Measurements from ENCODE around the gene DAPK2.

DAPK2 gene

DNA sequence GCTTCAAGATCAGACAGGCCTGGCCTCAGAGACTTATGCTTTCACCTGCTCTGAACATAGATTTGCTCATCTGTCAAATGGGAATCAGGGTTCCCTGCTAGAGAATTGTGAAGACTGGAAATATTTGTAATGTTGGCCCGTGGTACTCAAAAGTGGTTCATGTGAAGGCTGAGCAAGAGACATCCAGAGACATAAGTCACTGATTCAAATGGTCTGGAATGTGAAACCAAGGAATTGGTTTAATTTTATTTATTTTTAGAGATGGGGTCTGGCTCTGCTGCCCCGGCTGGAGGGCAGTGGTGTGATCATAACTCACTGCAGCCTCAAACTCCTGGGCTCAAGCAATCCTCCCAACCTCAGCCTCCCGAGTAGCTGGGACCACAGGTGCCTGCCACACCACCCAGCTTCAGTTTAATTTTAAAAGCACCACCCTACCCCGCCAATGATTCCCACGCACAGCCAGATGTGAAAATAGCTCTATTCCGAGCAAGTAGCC lies 60.1 kb downstream of the DAPK2 start:
- no peak overlapping the region for H3K4me3 ChIP-seq (ENCODE audit: control insufficient read depth, low read depth, low read length)
- TF ChIP-seq, protein P1, sequence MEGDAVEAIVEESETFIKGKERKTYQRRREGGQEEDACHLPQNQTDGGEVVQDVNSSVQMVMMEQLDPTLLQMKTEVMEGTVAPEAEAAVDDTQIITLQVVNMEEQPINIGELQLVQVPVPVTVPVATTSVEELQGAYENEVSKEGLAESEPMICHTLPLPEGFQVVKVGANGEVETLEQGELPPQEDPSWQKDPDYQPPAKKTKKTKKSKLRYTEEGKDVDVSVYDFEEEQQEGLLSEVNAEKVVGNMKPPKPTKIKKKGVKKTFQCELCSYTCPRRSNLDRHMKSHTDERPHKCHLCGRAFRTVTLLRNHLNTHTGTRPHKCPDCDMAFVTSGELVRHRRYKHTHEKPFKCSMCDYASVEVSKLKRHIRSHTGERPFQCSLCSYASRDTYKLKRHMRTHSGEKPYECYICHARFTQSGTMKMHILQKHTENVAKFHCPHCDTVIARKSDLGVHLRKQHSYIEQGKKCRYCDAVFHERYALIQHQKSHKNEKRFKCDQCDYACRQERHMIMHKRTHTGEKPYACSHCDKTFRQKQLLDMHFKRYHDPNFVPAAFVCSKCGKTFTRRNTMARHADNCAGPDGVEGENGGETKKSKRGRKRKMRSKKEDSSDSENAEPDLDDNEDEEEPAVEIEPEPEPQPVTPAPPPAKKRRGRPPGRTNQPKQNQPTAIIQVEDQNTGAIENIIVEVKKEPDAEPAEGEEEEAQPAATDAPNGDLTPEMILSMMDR (conservative IDR thresholded peaks at IDR 0.05; ENCODE audit: control insufficient read depth, insufficient read depth, low read depth, low read length) = no peak
- no peak for DNase-seq (ENCODE audit: low read depth)

DNA sequence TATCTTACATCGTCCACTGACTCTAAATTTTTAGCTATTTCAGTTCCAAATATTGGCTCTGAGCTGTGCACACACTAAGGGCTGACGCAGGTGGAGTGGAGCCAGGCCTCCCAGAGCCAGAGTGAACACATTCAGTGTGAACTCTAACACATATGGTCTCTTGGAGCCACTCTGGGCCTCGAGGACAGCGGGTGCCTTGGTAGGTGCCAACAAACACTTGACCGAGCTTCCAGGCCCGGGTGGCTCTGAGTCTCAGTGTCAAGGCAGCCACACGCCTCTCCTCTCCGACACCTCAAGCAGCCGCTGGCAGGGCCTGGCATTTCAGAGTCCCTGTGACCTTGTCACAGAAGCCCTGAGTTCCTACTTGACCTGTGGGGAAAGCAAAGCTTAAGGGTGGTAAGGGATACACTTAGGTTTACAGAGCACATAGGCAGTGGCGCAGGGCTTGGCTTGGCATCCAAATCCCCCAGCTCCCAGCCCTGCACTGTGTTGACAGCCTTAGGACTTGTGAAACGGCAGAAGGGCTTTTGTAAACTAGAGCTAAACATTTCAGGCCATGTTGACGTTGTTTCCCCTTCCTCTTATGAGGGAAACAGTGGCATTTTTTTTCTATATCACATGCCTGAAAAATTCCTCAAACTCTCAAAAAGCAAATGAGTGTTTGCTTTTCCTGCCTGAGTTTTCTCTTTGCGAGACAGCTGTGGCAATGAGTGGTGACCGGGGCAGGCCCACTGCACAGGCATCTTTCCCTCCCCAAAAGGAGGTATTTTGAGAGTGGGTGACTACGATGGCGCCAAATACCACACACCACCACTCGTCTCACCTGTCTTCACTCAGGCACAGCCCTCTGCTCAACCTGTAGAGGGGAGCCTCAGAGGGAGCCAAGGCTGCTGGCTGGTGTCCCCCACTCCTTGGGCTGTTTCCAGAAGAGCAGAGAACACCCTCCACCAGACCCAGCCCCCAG lies 60.8 kb downstream of the DAPK2 start:
- no peak overlapping the region for H3K4me3 ChIP-seq (ENCODE audit: control insufficient read depth, low read depth, low read length)
- DNase-seq (ENCODE audit: low read depth) = no peak
- TF ChIP-seq, protein P1 (conservative IDR thresholded peaks at IDR 0.05; ENCODE audit: control insufficient read depth, insufficient read depth, low read depth, low read length) = no peak

DNA sequence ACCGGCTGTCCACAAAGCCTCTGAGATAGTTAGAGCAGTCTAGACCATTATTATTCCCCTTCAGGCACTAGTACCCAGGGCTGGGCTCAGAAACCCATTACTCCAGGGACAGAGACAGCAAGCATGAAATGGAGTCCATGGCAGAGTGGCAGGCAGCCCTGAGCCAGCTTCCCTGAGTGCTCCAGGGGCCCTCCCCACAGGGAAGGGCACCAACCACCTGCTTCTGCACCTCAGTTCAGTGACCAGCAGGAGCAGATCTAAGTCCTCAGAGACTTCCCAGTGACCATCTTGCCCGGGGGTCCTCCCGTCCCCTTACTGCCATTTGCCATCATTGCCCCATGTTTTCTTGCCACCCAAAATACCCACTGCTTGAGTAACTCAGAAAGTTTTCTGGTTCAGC lies 62.0 kb downstream of the DAPK2 start:
- TF ChIP-seq, protein P1 (conservative IDR thresholded peaks at IDR 0.05; ENCODE audit: control insufficient read depth, insufficient read depth, low read depth, low read length) = no peak
- H3K4me3 ChIP-seq (ENCODE audit: control insufficient read depth, low read depth, low read length) = no peak overlapping the region
- no peak for DNase-seq (ENCODE audit: low read depth)

DNA sequence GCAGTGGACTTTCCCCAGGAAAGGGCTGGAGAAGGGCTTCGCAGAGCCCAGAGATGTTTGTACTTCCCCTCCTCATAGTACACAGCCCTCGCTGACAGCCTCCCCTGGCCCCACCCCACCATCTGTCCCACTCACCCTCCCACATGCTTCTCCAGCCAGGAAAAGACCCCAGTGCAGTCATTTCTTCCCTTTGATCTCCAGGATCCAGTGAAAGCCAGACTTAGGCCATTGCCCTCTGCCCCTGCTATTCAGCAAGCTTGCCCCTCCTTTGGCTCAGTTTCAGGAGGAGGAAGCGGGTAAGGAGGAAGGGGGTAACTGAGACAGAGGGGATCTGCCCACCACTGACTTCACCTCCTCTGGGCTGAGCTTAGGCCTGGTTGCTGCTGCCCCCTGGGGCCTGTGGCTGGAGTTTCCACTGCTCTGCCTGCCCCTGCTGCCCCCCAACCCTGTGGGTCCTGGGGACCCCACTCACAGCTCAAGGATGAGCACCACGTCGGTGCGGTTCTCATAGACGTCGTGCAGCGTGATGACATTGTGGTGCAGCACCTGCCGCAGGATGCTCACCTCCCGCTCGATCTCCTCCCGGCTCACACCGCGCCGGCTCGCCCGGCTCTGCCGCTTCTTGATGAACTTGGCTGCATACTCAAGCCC lies 63.1 kb downstream of the DAPK2 start:
- no peak for DNase-seq (ENCODE audit: low read depth)
- TF ChIP-seq, protein P1 (conservative IDR thresholded peaks at IDR 0.05; ENCODE audit: control insufficient read depth, insufficient read depth, low read depth, low read length) = peak; percentile 8
- no peak overlapping the region for H3K4me3 ChIP-seq (ENCODE audit: control insufficient read depth, low read depth, low read length)

DNA sequence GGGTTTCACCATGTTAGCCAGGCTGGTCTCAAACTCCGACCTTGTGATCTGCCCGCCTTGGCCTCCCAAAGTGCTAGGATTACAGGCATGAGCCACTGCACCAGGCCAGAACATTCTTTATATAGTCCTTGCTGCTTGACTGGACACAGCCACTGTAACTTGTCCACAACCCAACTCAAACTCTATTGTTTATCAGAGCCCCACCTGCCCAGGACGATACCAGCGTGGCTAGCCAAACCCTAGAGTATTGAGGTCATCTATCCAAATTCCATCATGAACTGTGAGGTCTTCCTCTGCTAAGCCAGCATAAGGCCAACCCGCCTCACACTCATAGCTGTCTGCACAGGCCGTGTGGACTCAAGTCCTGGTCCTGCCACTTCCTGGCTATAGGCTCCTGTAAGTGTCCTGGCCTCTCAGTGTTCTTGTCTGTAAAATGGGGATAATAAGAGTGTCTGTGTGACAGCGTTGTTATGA lies 63.9 kb downstream of the DAPK2 start:
- TF ChIP-seq, protein P1 (conservative IDR thresholded peaks at IDR 0.05; ENCODE audit: control insufficient read depth, insufficient read depth, low read depth, low read length) = no peak
- no peak overlapping the region for H3K4me3 ChIP-seq (ENCODE audit: control insufficient read depth, low read depth, low read length)
- DNase-seq (ENCODE audit: low read depth) = no peak

DNA sequence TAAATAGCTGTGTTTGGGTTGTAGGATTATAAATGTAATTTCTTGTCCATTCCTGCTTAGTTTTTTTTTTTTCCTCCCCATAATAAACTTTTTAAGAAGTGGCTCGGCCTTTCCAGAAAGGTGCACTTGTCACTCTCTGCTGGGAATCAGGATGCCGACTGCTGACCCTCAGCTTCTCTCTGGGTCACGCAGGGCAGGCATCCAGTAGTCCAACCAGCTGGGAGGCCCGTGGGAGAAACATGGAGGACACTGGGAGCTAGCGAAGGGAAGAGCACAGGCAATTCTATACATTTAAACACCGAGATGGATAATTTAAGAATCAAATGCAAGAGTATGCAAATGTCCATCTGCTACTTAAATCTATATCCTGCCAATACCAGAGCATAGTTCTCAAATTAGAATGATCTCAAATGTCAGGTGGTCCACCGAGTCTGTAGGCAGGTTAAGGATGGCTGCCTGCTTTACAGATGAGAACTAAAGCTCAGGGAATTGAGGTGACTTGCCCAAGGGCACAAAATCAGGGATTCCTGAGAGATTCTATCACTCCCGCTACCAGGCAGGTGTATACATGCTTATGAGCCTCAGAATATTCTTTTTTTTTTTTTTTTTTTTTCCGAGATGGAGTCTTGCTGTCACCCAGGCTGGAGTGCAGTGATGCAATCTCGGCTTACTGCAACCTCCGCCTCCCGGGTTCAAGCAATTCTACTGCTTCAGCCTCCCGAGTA lies 64.5 kb downstream of the DAPK2 start:
- TF ChIP-seq, protein P1 (conservative IDR thresholded peaks at IDR 0.05; ENCODE audit: control insufficient read depth, insufficient read depth, low read depth, low read length) = no peak
- DNase-seq (ENCODE audit: low read depth) = no peak
- H3K4me3 ChIP-seq (ENCODE audit: control insufficient read depth, low read depth, low read length) = no peak overlapping the region
